Keratinocyte (primary cell): ENCODE measurements around the gene CENPP. TPM values are rescaled to one million over a fixed set of nuclear protein-coding genes. Genes with fewer than 3 reads are reported as not detected.

Experiments
- DNase-seq: peaks from one replicate; pipeline ENCODE4 v3.0.0-alpha.2; 2011; ENCODE audit warnings: low read depth, missing footprints, low spot score
- FAIRE-seq: peaks from 2 replicates; lab custom pipeline; 2011; peaks lifted over from hg19 to GRCh38; lab: Jason Lieb, UNC
- H2AFZ ChIP-seq: 2 replicates; pipeline ENCODE4 v1.6.0; 2012; ENCODE audit warnings: low read length, control low read depth, inconsistent platforms; ENCODE audit not compliant: control insufficient read depth
- H3K27ac ChIP-seq: 2 replicates; pipeline ENCODE4 v1.5.1; 2011; ENCODE audit warnings: low read length; ENCODE audit not compliant: control insufficient read depth, insufficient read depth
- H3K27me3 ChIP-seq: 3 replicates; pipeline ENCODE4 v1.6.0; 2011; ENCODE audit warnings: low read length; ENCODE audit not compliant: control insufficient read depth, insufficient read depth; ENCODE audit errors: extremely low read depth
- H3K36me3 ChIP-seq, 2 experiments: 2 replicates in 1 of 2; 3 replicates in 1 of 2; pipeline ENCODE4 v1.5.1; 2011; ENCODE audit warnings: low read length in 2 of 2, mild to moderate bottlenecking in 1 of 2; ENCODE audit not compliant: control insufficient read depth in 2 of 2, insufficient read depth in 2 of 2; ENCODE audit errors: extremely low read depth in 1 of 2
- H3K4me1 ChIP-seq: 3 replicates; pipeline ENCODE4 v1.5.1; 2011; ENCODE audit warnings: low read length; ENCODE audit not compliant: control insufficient read depth, insufficient read depth; ENCODE audit errors: extremely low read depth
- H3K4me2 ChIP-seq: 3 replicates; pipeline ENCODE4 v1.6.0; 2011; ENCODE audit warnings: low read depth, low read length; ENCODE audit not compliant: control insufficient read depth, insufficient read depth; ENCODE audit errors: extremely low read depth
- H3K4me3 ChIP-seq, 3 experiments: fragments of 200-600 bp in 1 of 3; sonication (generic) in 1 of 3; 2 replicates in 2 of 3; 3 replicates in 1 of 3; pipeline ENCODE4 v1.5.1; 2011 to 2016; ENCODE audit warnings: low read length in 3 of 3, mild to moderate bottlenecking in 3 of 3, control low read depth in 2 of 3, inconsistent platforms in 1 of 3, low read depth in 1 of 3, mixed read lengths in 1 of 3, mixed run types in 1 of 3, moderate library complexity in 1 of 3; ENCODE audit not compliant: control insufficient read depth in 2 of 3, insufficient read depth in 2 of 3; ENCODE audit errors: extremely low read depth in 1 of 3
- H3K79me2 ChIP-seq: 2 replicates; pipeline ENCODE4 v1.6.0; 2012; ENCODE audit warnings: low read length; ENCODE audit not compliant: control insufficient read depth, insufficient read depth
- H3K9ac ChIP-seq: 3 replicates; pipeline ENCODE4 v1.6.0; 2011; ENCODE audit warnings: low read length; ENCODE audit not compliant: control insufficient read depth, insufficient read depth; ENCODE audit errors: extremely low read depth
- H3K9me1 ChIP-seq: 3 replicates; pipeline ENCODE4 v1.6.0; 2011; ENCODE audit warnings: low read length; ENCODE audit not compliant: control insufficient read depth, insufficient read depth; ENCODE audit errors: extremely low read depth
- H3K9me3 ChIP-seq: 2 replicates; pipeline ENCODE4 v1.5.1; 2012; ENCODE audit warnings: low read depth, low read length; ENCODE audit not compliant: control insufficient read depth
- H4K20me1 ChIP-seq: 3 replicates; pipeline ENCODE4 v1.6.0; 2011; ENCODE audit warnings: low read length; ENCODE audit not compliant: control insufficient read depth, insufficient read depth; ENCODE audit errors: extremely low read depth
- CTCF ChIP-seq, 3 experiments: IDR thresholded peaks in 1 of 3; conservative IDR thresholded peaks in 1 of 3; optimal IDR thresholded peaks in 1 of 3; 2 replicates in 2 of 3; 3 replicates in 1 of 3; pipeline versions ENCODE3 to v1.5.1; 2011; ENCODE audit warnings: low read length in 3 of 3, mild to moderate bottlenecking in 3 of 3, moderate library complexity in 2 of 3, control low read depth in 1 of 3, inconsistent platforms in 1 of 3; ENCODE audit not compliant: insufficient read depth in 2 of 3; ENCODE audit errors: extremely low read depth in 1 of 3
- EZH2 ChIP-seq: IDR thresholded peaks from one replicate; pipeline ENCODE4 v1.6.1; 2012; ENCODE audit warnings: inconsistent platforms, mild to moderate bottlenecking, low read length, moderate library complexity
- dilution Hi-C: fragments of 300-500 bp; cut with MboI; formaldehyde crosslinking; loops from one replicate; pipeline ENCODE4 v1.7.0; 2020; ENCODE audit warnings: low sequenced_read_pairs; ENCODE audit not compliant: extremely low pct_ligation_motif_present
- polyA plus RNA-seq, 5 experiments: library from polyadenylated mRNA; depleted of rRNA in 3 of 5; stranded (reverse) in 3 of 5; stranded (forward) in 1 of 5; unstranded in 1 of 5; fragments of >200 nt; gene quantifications; 1 replicate in 1 of 5; 2 replicates in 3 of 5; 3 replicates in 1 of 5; pipeline versions ENCODE4 v1.2.1 to v1.2.3, GENCODE V29; 2011 to 2012; ENCODE audit warnings: missing spikeins in 2 of 5, low read depth in 1 of 5, low replicate concordance in 1 of 5

CENPP gene
- polyA plus RNA-seq, 1 donor (not counting 4 experiments of a cell fraction or from before 2014, with no cell fraction given): 6.7 TPM

- peaks cover 19% of the 10 kb centered on the region for H3K4me1 ChIP-seq
- no peak overlapping the region for H2AFZ ChIP-seq
- no peaks in the 10 kb centered on the region for H3K36me3 ChIP-seq
- H3K9me1 ChIP-seq: no peaks in the 10 kb centered on the region
- dilution Hi-C loops: no loop called here
- no peak for FAIRE-seq
- DNase-seq: no peak
- no peak overlapping the region for H3K27ac ChIP-seq
- no peaks in the 10 kb centered on the region for H4K20me1 ChIP-seq
- no peaks in the 10 kb centered on the region for H3K9me3 ChIP-seq
- H3K4me3 ChIP-seq: no peak overlapping the region
- no peak overlapping the region for H3K4me2 ChIP-seq
- TF ChIP-seq CTCF (optimal IDR thresholded peaks at IDR 0.05 in 1 of 3, IDR thresholded peaks at IDR 0.05 in 1 of 3, conservative IDR thresholded peaks at IDR 0.05 in 1 of 3; ENCODE audit: extremely low read depth in 1 of 3, insufficient read depth in 2 of 3, low read length in 3 of 3): no peak
- TF ChIP-seq EZH2: no peak
- H3K9ac ChIP-seq: no peak overlapping the region
- no peaks in the 10 kb centered on the region for H3K27me3 ChIP-seq
- no peaks in the 10 kb centered on the region for H3K79me2 ChIP-seq
Measured at GRCh38 chr9:92463387-92463786, 137.6 kb downstream of the CENPP start.

- Histone ChIP-seq H3K9ac (no peak overlapping the region), H3K27me3 (no peaks in the 10 kb centered on the region), H3K4me3 (no peak overlapping the region), H2AFZ (no peak overlapping the region), H3K4me2 (no peak overlapping the region), H4K20me1 (no peaks in the 10 kb centered on the region), H3K27ac (peak overlapping the region; percentile 8), H3K4me1 (peaks cover 22% of the 10 kb centered on the region), H3K79me2 (no peaks in the 10 kb centered on the region), H3K36me3 (no peaks in the 10 kb centered on the region), H3K9me1 (no peaks in the 10 kb centered on the region), H3K9me3 (no peaks in the 10 kb centered on the region)
- TF ChIP-seq CTCF (optimal IDR thresholded peaks at IDR 0.05 in 1 of 3, IDR thresholded peaks at IDR 0.05 in 1 of 3, conservative IDR thresholded peaks at IDR 0.05 in 1 of 3; ENCODE audit: extremely low read depth in 1 of 3, insufficient read depth in 2 of 3, low read length in 3 of 3): no peak
- no peak for TF ChIP-seq EZH2
- no peak for FAIRE-seq
- dilution Hi-C loops: no loop called here
- DNase-seq: no peak
Measured at GRCh38 chr9:92463984-92464383, 138.2 kb downstream of the CENPP start.
